Glutamatergic neuron (in vitro differentiated cells): ENCODE data around the gene MMD. TPM values are rescaled to one million over a fixed set of nuclear protein-coding genes. Genes with fewer than 3 reads are reported as not detected.

Experiments used
- DNase-seq: peaks from one replicate; pipeline ENCODE4 v3.0.0; 2022
- H3K27ac Mint-ChIP-seq: one replicate; pipeline ENCODE4 v1.8.0; 2020; ENCODE audit warnings: mild to moderate bottlenecking, mixed read lengths, inconsistent platforms; ENCODE audit not compliant: unreplicated experiment
- H3K27me3 Mint-ChIP-seq: one replicate; pipeline ENCODE4 v1.8.0; 2020; ENCODE audit warnings: mild to moderate bottlenecking, moderate library complexity, mixed read lengths, inconsistent platforms; ENCODE audit not compliant: unreplicated experiment
- H3K36me3 Mint-ChIP-seq: one replicate; pipeline ENCODE4 v1.8.0; 2020; ENCODE audit warnings: mild to moderate bottlenecking, mixed read lengths, inconsistent platforms; ENCODE audit not compliant: unreplicated experiment
- H3K4me1 Mint-ChIP-seq: one replicate; pipeline ENCODE4 v1.8.0; 2020; ENCODE audit warnings: mild to moderate bottlenecking, low read depth, mixed read lengths, inconsistent platforms; ENCODE audit not compliant: unreplicated experiment
- H3K4me3 Mint-ChIP-seq: one replicate; pipeline ENCODE4 v1.8.0; 2020; ENCODE audit warnings: mild to moderate bottlenecking, mixed read lengths, inconsistent platforms; ENCODE audit not compliant: unreplicated experiment
- H3K9me3 Mint-ChIP-seq: one replicate; pipeline ENCODE4 v1.8.0; 2020; ENCODE audit warnings: mild to moderate bottlenecking, moderate library complexity, mixed read lengths, inconsistent platforms; ENCODE audit not compliant: unreplicated experiment
- CTCF ChIP-seq: fragments of 200-600 bp; sonication (generic); IDR thresholded peaks from one replicate; pipeline ENCODE4 v1.5.0; 2021; ENCODE audit not compliant: partially characterized antibody, unreplicated experiment
- total RNA-seq: library from RNA; stranded (reverse); fragmentation: NEBNext Ultra II Directional; extraction: Animal tissue kit (Norgen Biotek cat#: 25700); gene quantifications from one replicate; pipeline ENCODE4 v1.2.1, GENCODE V29; 2021; ENCODE audit not compliant: unreplicated experiment

MMD gene
- total RNA-seq, 1 donor from 2014 or later = 60.6 TPM

GRCh38 chr17:55398689-55399088 lies 22.9 kb downstream of the MMD start:
- peaks cover 8% of the 10 kb centered on the region for H3K4me1 Mint-ChIP-seq
- H3K4me3 Mint-ChIP-seq = no peak overlapping the region
- peaks cover 1% of the 10 kb centered on the region for H3K9me3 Mint-ChIP-seq
- no peak for DNase-seq
- H3K27me3 Mint-ChIP-seq = peaks cover 2% of the 10 kb centered on the region
- peaks cover 7% of the 10 kb centered on the region for H3K36me3 Mint-ChIP-seq
- TF ChIP-seq CTCF = no peak
- H3K27ac Mint-ChIP-seq = no peak overlapping the region

DNA sequence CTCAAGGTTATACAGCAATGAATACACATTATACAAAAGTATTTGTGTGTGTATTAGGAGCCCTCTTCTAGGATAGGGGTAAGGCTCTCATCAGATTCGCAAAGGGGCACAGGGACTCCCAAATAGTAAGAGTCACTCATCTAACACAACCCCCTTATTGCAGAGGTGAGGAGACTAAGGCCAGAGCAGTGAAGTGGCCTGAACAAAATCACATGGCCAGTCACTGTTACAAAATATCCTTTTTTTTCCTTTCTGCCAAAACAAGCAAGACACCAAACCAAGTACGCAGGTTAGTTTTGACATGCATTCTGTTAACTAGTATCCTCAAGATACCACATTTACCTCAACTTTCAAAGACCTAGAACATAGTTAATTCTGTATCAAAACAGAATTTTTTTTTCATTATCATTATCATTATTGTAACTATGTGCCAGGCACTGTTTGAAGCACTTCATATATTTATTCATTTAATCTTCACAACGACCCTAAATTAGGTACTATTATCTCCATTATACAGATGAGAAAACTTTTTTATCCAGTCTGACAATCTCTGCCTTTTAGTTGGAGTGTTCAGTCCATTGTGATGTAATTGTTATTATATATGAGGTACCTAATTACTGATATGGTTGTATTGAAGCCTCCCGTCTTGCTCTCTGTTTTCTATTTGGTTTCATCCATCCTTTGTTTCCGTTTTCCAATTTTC lies 25.7 kb downstream of the MMD start:
- Mint-ChIP-seq H3K27me3 (peaks cover 2% of the 10 kb centered on the region), H3K36me3 (peaks cover 7% of the 10 kb centered on the region), H3K9me3 (peaks cover 6% of the 10 kb centered on the region), H3K4me3 (no peak overlapping the region), H3K27ac (no peak overlapping the region), H3K4me1 (peaks cover 15% of the 10 kb centered on the region)
- TF ChIP-seq CTCF = no peak
- DNase-seq = no peak

DNA sequence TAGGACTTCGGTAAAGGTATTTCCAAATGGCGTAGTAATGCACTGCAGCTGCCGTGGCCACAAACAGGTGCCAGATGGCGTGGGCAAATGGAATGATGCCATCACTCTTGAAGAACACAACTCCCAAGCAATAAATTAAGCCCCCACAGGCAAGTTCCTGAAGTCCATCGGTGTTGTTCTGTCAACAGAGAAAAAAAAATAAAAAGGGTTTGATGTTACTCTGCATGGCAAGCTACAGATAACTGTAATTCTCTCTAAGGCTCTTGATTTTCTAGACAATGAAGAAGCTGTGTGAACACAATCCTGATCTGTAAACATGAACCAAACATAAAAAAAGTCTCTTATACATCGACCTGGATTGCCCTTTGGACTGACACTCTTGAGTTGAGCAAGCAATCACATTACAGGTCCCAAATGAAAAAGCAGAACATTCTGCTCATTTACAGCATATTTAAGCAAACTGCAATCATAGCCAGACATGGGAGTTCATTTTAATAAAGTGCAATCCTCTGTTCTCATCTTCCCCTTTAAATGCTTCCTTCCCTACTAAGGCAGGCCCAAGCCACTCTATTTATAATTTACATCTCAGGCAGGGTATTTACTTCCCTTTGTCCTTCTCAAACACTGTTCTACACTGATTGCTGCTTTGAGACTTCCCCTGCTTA lies 27.1 kb downstream of the MMD start:
- Mint-ChIP-seq H3K27ac (no peak overlapping the region), H3K36me3 (peaks cover 7% of the 10 kb centered on the region), H3K9me3 (peaks cover 6% of the 10 kb centered on the region), H3K4me1 (peaks cover 15% of the 10 kb centered on the region), H3K4me3 (no peak overlapping the region), H3K27me3 (peaks cover 2% of the 10 kb centered on the region)
- TF ChIP-seq CTCF = no peak
- DNase-seq = no peak

GRCh38 chr17:55391764-55392467 lies 29.7 kb downstream of the MMD start:
- Mint-ChIP-seq H3K27me3 (no peaks in the 10 kb centered on the region), H3K4me1 (peaks cover 27% of the 10 kb centered on the region), H3K27ac (no peak overlapping the region), H3K9me3 (peaks cover 4% of the 10 kb centered on the region), H3K4me3 (no peak overlapping the region), H3K36me3 (no peaks in the 10 kb centered on the region)
- no peak for TF ChIP-seq CTCF
- DNase-seq = no peak
